Mesodermal cell (in vitro differentiated cells): ENCODE data around the gene LST1.

Experiments
- H3K27ac ChIP-seq: 2 replicates; pipeline ENCODE4 v1.7.0; 2013; ENCODE audit warnings: mild to moderate bottlenecking, low read depth, low read length, moderate library complexity; ENCODE audit not compliant: severe bottlenecking
- H3K36me3 ChIP-seq: 2 replicates; pipeline ENCODE4 v1.7.1; 2013; ENCODE audit warnings: mild to moderate bottlenecking, low read length, moderate library complexity; ENCODE audit not compliant: control insufficient read depth, insufficient read depth
- H3K4me1 ChIP-seq: one replicate; pipeline ENCODE4 v1.7.1; 2013; ENCODE audit warnings: mild to moderate bottlenecking, low read length; ENCODE audit not compliant: insufficient read depth, control insufficient read depth, poor library complexity, severe bottlenecking
- H3K4me3 ChIP-seq: 2 replicates; pipeline ENCODE4 v1.7.0; 2013; ENCODE audit warnings: low read length, control low read depth, mild to moderate bottlenecking; ENCODE audit not compliant: insufficient read depth, poor library complexity, severe bottlenecking; ENCODE audit errors: extremely low read depth
- H3K9me3 ChIP-seq: 2 replicates; pipeline ENCODE4 v1.7.1; 2013; ENCODE audit warnings: mild to moderate bottlenecking, low read length, moderate library complexity; ENCODE audit not compliant: control insufficient read depth
- WGBS, 2 experiments: methylation state at CpG; one replicate each; pipeline ENCODE4 v1.1.5; 2013; ENCODE audit warnings: missing lambda C conversion rate in 2 of 2; ENCODE audit not compliant: insufficient coverage in 2 of 2; 5-methylcytosine and 5-hydroxymethylcytosine counted together

Gene LST1

DNA sequence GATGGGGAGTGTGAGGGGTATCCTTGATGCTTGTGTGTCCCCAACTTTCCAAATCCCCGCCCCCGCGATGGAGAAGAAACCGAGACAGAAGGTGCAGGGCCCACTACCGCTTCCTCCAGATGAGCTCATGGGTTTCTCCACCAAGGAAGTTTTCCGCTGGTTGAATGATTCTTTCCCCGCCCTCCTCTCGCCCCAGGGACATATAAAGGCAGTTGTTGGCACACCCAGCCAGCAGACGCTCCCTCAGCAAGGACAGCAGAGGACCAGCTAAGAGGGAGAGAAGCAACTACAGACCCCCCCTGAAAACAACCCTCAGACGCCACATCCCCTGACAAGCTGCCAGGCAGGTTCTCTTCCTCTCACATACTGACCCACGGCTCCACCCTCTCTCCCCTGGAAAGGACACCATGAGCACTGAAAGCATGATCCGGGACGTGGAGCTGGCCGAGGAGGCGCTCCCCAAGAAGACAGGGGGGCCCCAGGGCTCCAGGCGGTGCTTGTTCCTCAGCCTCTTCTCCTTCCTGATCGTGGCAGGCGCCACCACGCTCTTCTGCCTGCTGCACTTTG is 10.7 kb upstream of the LST1 start, which contains the start of gene TNF:
Gene TNF (plus strand): TSS at position 231 of the 567 bp plus-strand sequence. CDS start 177 bp downstream, at position 408.
- H3K9me3 ChIP-seq, result no peaks in the 10 kb centered on the region
- peaks cover 11% of the 10 kb centered on the region for H3K4me1 ChIP-seq
- no peak within 1 kb of the TSS for H3K4me3 ChIP-seq
- H3K27ac ChIP-seq, result no peak within 1 kb of the TSS
- no peaks in the 10 kb centered on the region for H3K36me3 ChIP-seq
- WGBS, 2 experiments, result 95 to 96% methylated on average over 14 to 18 of the region's 19 CpGs

GRCh38 chr6:31575952-31576685 is 10.0 kb upstream of the LST1 start:
- Histone ChIP-seq H3K36me3 (no peaks in the 10 kb centered on the region), H3K4me3 (no peak overlapping the region), H3K9me3 (no peaks in the 10 kb centered on the region), H3K27ac (no peak overlapping the region), H3K4me1 (peaks cover 11% of the 10 kb centered on the region)
- WGBS, 2 experiments, result 84 to 90% methylated on average over 4 to 6 of the region's 8 CpGs

GRCh38 chr6:31576897-31577578 is 9.0 kb upstream of the LST1 start:
- Histone ChIP-seq H3K4me1 (peaks cover 15% of the 10 kb centered on the region), H3K4me3 (no peak overlapping the region), H3K9me3 (no peaks in the 10 kb centered on the region), H3K36me3 (no peaks in the 10 kb centered on the region), H3K27ac (no peak overlapping the region)
- 95 to 98% methylated on average over 8 to 18 of the region's 19 CpGs for WGBS, 2 experiments

DNA sequence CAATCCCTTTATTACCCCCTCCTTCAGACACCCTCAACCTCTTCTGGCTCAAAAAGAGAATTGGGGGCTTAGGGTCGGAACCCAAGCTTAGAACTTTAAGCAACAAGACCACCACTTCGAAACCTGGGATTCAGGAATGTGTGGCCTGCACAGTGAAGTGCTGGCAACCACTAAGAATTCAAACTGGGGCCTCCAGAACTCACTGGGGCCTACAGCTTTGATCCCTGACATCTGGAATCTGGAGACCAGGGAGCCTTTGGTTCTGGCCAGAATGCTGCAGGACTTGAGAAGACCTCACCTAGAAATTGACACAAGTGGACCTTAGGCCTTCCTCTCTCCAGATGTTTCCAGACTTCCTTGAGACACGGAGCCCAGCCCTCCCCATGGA is 8.5 kb upstream of the LST1 start:
- no peak overlapping the region for H3K27ac ChIP-seq
- no peak overlapping the region for H3K4me3 ChIP-seq
- no peaks in the 10 kb centered on the region for H3K36me3 ChIP-seq
- peaks cover 16% of the 10 kb centered on the region for H3K4me1 ChIP-seq
- H3K9me3 ChIP-seq, result no peaks in the 10 kb centered on the region
- WGBS, 2 experiments, result 96 to 100% methylated on average over 2 of the region's 3 CpGs

DNA sequence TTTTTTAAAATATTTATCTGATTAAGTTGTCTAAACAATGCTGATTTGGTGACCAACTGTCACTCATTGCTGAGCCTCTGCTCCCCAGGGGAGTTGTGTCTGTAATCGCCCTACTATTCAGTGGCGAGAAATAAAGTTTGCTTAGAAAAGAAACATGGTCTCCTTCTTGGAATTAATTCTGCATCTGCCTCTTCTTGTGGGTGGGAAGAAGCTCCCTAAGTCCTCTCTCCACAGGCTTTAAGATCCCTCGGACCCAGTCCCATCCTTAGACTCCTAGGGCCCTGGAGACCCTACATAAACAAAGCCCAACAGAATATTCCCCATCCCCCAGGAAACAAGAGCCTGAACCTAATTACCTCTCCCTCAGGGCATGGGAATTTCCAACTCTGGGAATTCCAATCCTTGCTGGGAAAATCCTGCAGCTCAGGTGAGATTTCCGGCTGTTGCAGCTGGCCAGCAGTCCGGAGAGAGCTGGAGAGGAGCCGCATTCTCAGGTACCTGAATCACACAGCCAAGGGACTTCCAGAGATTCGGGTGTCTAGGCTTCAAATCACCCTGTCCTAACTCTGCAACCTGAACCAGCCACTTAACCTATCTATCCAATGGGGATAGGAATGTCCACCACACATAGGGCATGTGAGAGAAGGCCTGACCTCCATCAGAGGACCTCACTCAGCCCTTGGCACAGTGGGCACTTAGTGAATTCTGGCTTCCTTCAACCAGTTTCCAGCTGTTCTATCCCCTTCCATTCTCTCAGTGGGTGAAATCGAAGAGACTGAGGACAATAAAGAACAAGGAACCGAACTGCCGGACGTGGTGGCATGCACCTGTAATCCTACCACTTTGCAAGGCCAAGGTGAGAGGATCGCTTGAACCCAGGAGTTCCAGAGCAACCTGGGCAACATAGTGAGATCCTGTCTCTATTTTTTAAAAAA is 7.6 kb upstream of the LST1 start:
- Histone ChIP-seq H3K27ac (no peak overlapping the region), H3K9me3 (no peaks in the 10 kb centered on the region), H3K4me3 (no peak overlapping the region), H3K36me3 (no peaks in the 10 kb centered on the region), H3K4me1 (peaks cover 15% of the 10 kb centered on the region)
- 88 to 91% methylated on average over 9 to 11 of the region's 12 CpGs for WGBS, 2 experiments

DNA sequence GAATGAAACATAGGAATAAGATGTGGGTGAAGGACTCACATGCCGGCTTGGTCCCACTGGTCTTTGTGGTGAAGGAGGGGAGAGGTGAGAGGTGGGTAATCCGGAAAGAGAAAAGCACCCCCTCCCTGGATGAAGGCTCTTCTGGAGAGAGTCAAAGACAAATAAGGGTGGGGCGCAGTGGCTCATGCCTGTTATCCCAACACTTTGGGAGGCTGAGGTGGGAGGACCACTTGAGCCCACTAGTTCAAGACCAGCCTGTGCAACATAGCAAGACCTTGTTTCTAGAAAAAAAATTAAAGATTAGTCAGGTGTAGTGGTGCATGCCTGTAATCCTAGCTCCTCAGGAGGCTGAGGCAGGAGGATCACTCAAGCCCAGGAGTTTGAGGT is 7.0 kb upstream of the LST1 start:
- no peaks in the 10 kb centered on the region for H3K9me3 ChIP-seq
- WGBS, 2 experiments, result 95 to 96% methylated on average over 3 of the region's 3 CpGs
- H3K4me3 ChIP-seq, result no peak overlapping the region
- no peaks in the 10 kb centered on the region for H3K36me3 ChIP-seq
- no peak overlapping the region for H3K27ac ChIP-seq
- peaks cover 14% of the 10 kb centered on the region for H3K4me1 ChIP-seq

DNA sequence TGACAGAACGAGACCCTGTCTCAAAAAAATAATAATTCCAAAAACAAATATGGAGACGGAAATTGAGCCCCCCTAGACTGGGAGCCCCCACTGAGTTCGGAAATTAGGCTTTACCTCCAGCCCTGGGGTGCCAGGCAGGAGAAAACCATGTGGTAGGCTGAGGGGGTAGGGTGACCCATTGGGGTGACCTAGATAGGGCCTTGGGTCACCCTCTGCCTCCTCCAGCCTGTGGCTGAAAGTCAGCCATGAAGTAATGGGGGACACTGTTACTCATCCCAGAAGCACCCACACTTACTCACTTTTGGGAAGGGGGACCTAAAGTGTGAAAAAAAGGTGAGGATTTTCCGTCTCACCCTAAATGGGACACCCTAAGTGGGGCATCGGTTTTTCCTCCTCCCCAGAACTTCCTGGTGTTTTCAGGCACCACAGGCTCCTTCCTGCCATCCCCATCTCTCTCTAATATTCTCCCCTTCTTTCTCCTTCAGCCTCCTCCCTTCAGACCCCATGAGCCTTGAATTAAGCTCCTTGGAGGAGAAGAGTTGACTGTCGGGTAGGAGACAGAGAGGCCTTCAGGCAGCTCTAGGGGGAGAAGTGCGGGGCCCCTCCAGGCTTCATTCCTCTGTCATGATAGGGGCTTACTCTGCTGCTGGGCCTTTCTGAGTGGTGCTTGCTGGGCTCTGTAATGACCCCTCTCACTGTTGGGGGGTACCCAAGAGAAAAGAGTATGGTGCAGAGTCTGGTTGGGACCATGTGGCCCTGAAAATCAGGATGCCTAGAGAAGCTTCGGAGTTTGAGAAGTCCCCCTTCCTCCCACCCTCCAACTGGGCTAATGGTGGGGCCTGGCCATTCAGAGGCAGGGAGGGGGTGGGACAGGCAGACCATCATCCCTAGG is 6.3 kb upstream of the LST1 start:
- Histone ChIP-seq H3K9me3 (no peaks in the 10 kb centered on the region), H3K4me1 (peaks cover 14% of the 10 kb centered on the region), H3K27ac (no peak overlapping the region), H3K4me3 (no peak overlapping the region), H3K36me3 (no peaks in the 10 kb centered on the region)
- 84 to 100% methylated on average over 4 of the region's 8 CpGs for WGBS, 2 experiments

DNA sequence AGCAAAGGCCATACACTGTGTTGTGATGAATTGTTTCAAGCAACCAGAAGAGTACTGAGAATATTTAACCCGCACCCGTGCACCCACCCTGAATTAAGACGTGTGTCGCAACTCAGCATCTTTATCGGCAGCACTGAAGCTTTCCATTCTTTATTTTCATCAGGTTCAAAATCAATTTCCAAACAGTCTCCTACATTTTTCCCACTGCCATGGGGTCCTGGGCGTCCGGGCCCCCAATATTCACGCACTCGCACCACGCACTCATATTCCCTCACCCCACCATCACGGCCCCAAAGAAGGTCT is 5.7 kb upstream of the LST1 start:
- Histone ChIP-seq H3K4me3 (peak overlapping the region; percentile 70), H3K36me3 (no peaks in the 10 kb centered on the region), H3K27ac (no peak overlapping the region), H3K9me3 (no peaks in the 10 kb centered on the region), H3K4me1 (peaks cover 14% of the 10 kb centered on the region)
- 76 to 96% methylated on average over 8 to 11 of the region's 11 CpGs for WGBS, 2 experiments

- 1% methylated on average over 50 to 56 of the region's 62 CpGs for WGBS, 2 experiments
- peak overlapping the region; percentile 70 for H3K4me3 ChIP-seq
- no peaks in the 10 kb centered on the region for H3K36me3 ChIP-seq
- H3K4me1 ChIP-seq, result peaks cover 15% of the 10 kb centered on the region
- H3K9me3 ChIP-seq, result no peaks in the 10 kb centered on the region
- no peak overlapping the region for H3K27ac ChIP-seq
These were observed 5.2 kb upstream of the LST1 start for GRCh38 chr6:31580807-31581433.
